Fibroblast of lung (primary cell): ENCODE results near the gene IL17B. TPM values are rescaled to one million over a fixed set of nuclear protein-coding genes. Genes with fewer than 3 reads are reported as not detected.

ENCODE experiments used
- DNase-seq, 2 donors: peaks; one replicate each; pipeline versions ENCODE4 v3.0.0 to v3.0.0-alpha.2; 2010; ENCODE audit warnings: low read depth in 2 of 2
- H2AFZ ChIP-seq: 2 replicates; pipeline ENCODE4 v1.5.1; 2012; ENCODE audit warnings: low read length, control low read depth, inconsistent platforms
- H3K27ac ChIP-seq: 2 replicates; pipeline ENCODE4 v1.5.1; 2011; ENCODE audit warnings: low read length, control low read depth; ENCODE audit not compliant: insufficient read depth
- H3K27me3 ChIP-seq: 2 replicates; pipeline ENCODE4 v1.5.1; 2011; ENCODE audit warnings: mild to moderate bottlenecking, low read length; ENCODE audit not compliant: control insufficient read depth, insufficient read depth
- H3K36me3 ChIP-seq: 2 replicates; pipeline ENCODE4 v1.5.1; 2011; ENCODE audit warnings: low read length; ENCODE audit not compliant: control insufficient read depth, insufficient read depth
- H3K4me1 ChIP-seq: 2 replicates; pipeline ENCODE4 v1.5.1; 2011; ENCODE audit warnings: low read length; ENCODE audit not compliant: control insufficient read depth, insufficient read depth; ENCODE audit errors: extremely low read depth
- H3K4me2 ChIP-seq: 2 replicates; pipeline ENCODE4 v1.5.1; 2011; ENCODE audit warnings: low read length, control low read depth; ENCODE audit not compliant: insufficient read depth; ENCODE audit errors: extremely low read depth
- H3K4me3 ChIP-seq, 4 experiments: fragments of 200-600 bp in 1 of 4; sonication (generic) in 1 of 4; replicated peaks in 1 of 4; 2 replicates each; pipeline ENCODE4 v1.5.1; 2011 to 2016; ENCODE audit warnings: low read length in 4 of 4, low read depth in 3 of 4, mild to moderate bottlenecking in 3 of 4, control low read depth in 2 of 4, inconsistent platforms in 1 of 4, mixed read lengths in 1 of 4; ENCODE audit not compliant: insufficient read depth in 1 of 4; ENCODE audit errors: control extremely low read depth in 1 of 4
- H3K79me2 ChIP-seq: 2 replicates; pipeline ENCODE4 v1.5.1; 2012; ENCODE audit warnings: mild to moderate bottlenecking, low read length, inconsistent platforms; ENCODE audit not compliant: control insufficient read depth, insufficient read depth
- H3K9ac ChIP-seq: 2 replicates; pipeline ENCODE4 v1.5.1; 2011; ENCODE audit warnings: mild to moderate bottlenecking, low read length, control low read depth; ENCODE audit not compliant: insufficient read depth
- H3K9me3 ChIP-seq: 2 replicates; pipeline ENCODE4 v1.5.1; 2012; ENCODE audit warnings: low read depth, low read length; ENCODE audit not compliant: control insufficient read depth, insufficient read depth
- H4K20me1 ChIP-seq: 2 replicates; pipeline ENCODE4 v1.5.1; 2011; ENCODE audit warnings: low read length; ENCODE audit not compliant: control insufficient read depth, insufficient read depth; ENCODE audit errors: extremely low read depth
- CTCF ChIP-seq, 2 donors: IDR thresholded peaks in 1 of 2; conservative IDR thresholded peaks in 1 of 2; 1 replicate in 1 of 2; 2 replicates in 1 of 2; pipeline ENCODE4 v1.5.1; 2011 to 2012; ENCODE audit warnings: low read length in 2 of 2, control low read depth in 1 of 2, inconsistent platforms in 1 of 2, low read depth in 1 of 2, mild to moderate bottlenecking in 1 of 2
- EZH2 ChIP-seq: IDR thresholded peaks from 2 replicates; pipeline ENCODE4 v1.5.1; 2012; ENCODE audit warnings: low read length, control low read depth, mild to moderate bottlenecking; ENCODE audit errors: missing control alignments
- polyA plus RNA-seq, 2 donors: library from polyadenylated mRNA; depleted of rRNA in 1 of 2; stranded (reverse) in 1 of 2; unstranded in 1 of 2; fragments of >200 nt; gene quantifications; 2 replicates each; pipeline ENCODE4 v1.2.1, GENCODE V29; 2011 to 2012; ENCODE audit warnings: missing spikeins in 1 of 2
- total RNA-seq: library from RNA; depleted of rRNA; stranded (reverse); fragments of >200 nt; gene quantifications from 2 replicates; pipeline ENCODE4 v1.2.1, GENCODE V29; 2014

The IL17B gene
- total and polyA plus RNA-seq, 2 donors (not counting 1 experiment from before 2014, with no cell fraction given) = 0.34 TPM; not detected in 1

- peak in 1 of 2 donors; percentile 36 for DNase-seq
- Histone ChIP-seq H3K27me3 (no peaks in the 10 kb centered on the region), H4K20me1 (no peaks in the 10 kb centered on the region), H3K9me3 (no peaks in the 10 kb centered on the region), H3K36me3 (peaks cover 18% of the 10 kb centered on the region), H3K9ac (no peak overlapping the region), H3K4me3 (no peak overlapping the region), H3K4me1 (peaks cover 81% of the 10 kb centered on the region), H2AFZ (no peak overlapping the region), H3K27ac (peak overlapping the region; percentile 92), H3K79me2 (peaks cover 55% of the 10 kb centered on the region), H3K4me2 (no peak overlapping the region)
- TF ChIP-seq CTCF (conservative IDR thresholded peaks at IDR 0.05 in 1 of 2, IDR thresholded peaks at IDR 0.05 in 1 of 2; ENCODE audit: low read depth in 1 of 2, low read length in 2 of 2) (no peak), EZH2 (no peak)
Observed at GRCh38 chr5:149418910-149419531, 39.9 kb upstream of the IL17B start.

- peak overlapping the region; percentile 92 for H3K27ac ChIP-seq
- H3K4me3 ChIP-seq = peak overlapping the region in 1 of 4 experiments; percentile 3
Observed at GRCh38 chr5:149417711-149418368, 38.7 kb upstream of the IL17B start.

More at GRCh38 chr5:149417711-149418368, 38.7 kb upstream of the IL17B start:
- peaks cover 64% of the 10 kb centered on the region for H3K79me2 ChIP-seq
- H3K36me3 ChIP-seq = peaks cover 10% of the 10 kb centered on the region
- no peak overlapping the region for H2AFZ ChIP-seq
- H3K4me2 ChIP-seq = peak overlapping the region; percentile 83
- DNase-seq = no peak
- no peaks in the 10 kb centered on the region for H3K27me3 ChIP-seq
- H3K9me3 ChIP-seq = no peaks in the 10 kb centered on the region
- H3K4me1 ChIP-seq = peaks cover 77% of the 10 kb centered on the region
- TF ChIP-seq EZH2 (no peak), CTCF (conservative IDR thresholded peaks at IDR 0.05 in 1 of 2, IDR thresholded peaks at IDR 0.05 in 1 of 2; ENCODE audit: low read depth in 1 of 2, low read length in 2 of 2) (no peak)
- peak overlapping the region; percentile 30 for H3K9ac ChIP-seq
- no peaks in the 10 kb centered on the region for H4K20me1 ChIP-seq
